ENCODE data around the gene ATP6V0A4. TPM values are rescaled to one million over a fixed set of nuclear protein-coding genes. Genes with fewer than 3 reads are reported as not detected.

ATP6V0A4 gene
- total RNA-seq, 3 donors from 2014 or later = 2.6 to 4.7 TPM; not detected in 1

Other genes with a start within 250 kb of the ATP6V0A4 start
- under 1 TPM in 2 of 3 donors, not detected in 1; 0.15 to 0.33 TPM for gene SVOPL, start 96.8 kb downstream of the ATP6V0A4 start, total RNA-seq
- 1 to 10 TPM in 1 of 3 donors, under 1 TPM in 1, not detected in 1; 0.88 to 2.3 TPM for gene TMEM213, start 202 bp downstream of the ATP6V0A4 start, total RNA-seq
- gene KIAA1549, start 183.2 kb upstream of the ATP6V0A4 start, total RNA-seq = 1 to 10 TPM; 1.8 to 3.9 (median 2.8) TPM
- 10 to 100 TPM; 12.5 to 24.9 (median 19.3) TPM for gene ZC3HAV1L, start 237.8 kb upstream of the ATP6V0A4 start, total RNA-seq

All from breast epithelium (tissue), 3 donors.